ENCODE data around the gene ZMYND8. TPM values are rescaled to one million over a fixed set of nuclear protein-coding genes. Genes with fewer than 3 reads are reported as not detected.

ZMYND8 gene
- total and polyA plus RNA-seq, 2 of the 8 experiments (the other 6 are each of a cell fraction or from before 2014, with no cell fraction given), result 50.5 to 163 TPM

DNA sequence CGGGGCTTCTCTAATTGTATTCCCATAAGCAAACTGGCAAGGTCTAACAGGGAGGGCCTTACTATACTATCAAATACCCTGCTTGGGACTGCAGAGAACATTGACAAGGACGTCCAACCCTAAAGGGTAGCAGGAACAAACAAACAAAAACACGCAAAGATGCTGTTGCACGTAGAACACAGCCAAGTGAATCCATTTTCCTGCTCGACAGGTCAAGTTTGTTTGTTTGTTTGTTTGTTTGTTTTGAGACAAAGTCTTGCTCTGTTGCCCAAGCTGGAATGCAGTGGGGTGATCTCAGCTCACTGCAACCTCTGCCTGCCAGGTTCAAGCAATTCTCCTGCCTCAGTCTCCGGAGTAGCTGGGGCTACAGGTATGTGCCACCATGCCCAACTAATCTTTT is 91.3 kb downstream of the ZMYND8 start:
- H3K14ac ChIP-seq (ENCODE audit: insufficient read length), result no peak overlapping the region
- H3K79me1 ChIP-seq (ENCODE audit: low read depth, low read length), result peaks cover 6% of the 10 kb centered on the region
- POLR2A ChIA-PET (ENCODE audit: partially characterized antibody), result interaction anchor here (0.7 to 1.5 kb wide), 3 partner anchors 8 to 64 kb away, joined by 3 read pairs; no protein-coding TSS in a partner anchor
- no peak overlapping the region for H3K18ac ChIP-seq (ENCODE audit: extremely low read depth, low read length)
- no peak overlapping the region for H4K91ac ChIP-seq (replicated peaks; ENCODE audit: insufficient read length, low read length)
- no peak overlapping the region for H3K56ac ChIP-seq (replicated peaks; ENCODE audit: insufficient read length, low read depth, low read length)
- H2BK5ac ChIP-seq (ENCODE audit: low read depth, low read length), result no peak overlapping the region
- H2AFZ ChIP-seq (ENCODE audit: low read length), result no peak overlapping the region
- peaks cover 4 to 12% of the 10 kb centered on the region in 2 experiments for H4K20me1 ChIP-seq (replicated peaks in 1 of 2; ENCODE audit: control insufficient read depth in 1 of 2, insufficient read depth in 2 of 2, low read length in 2 of 2)
- peaks cover 13 to 75% (median 54%) of the 10 kb centered on the region in 4 experiments; a peak in 7 of 8 replicates for H3K36me3 ChIP-seq (ENCODE audit: control insufficient read depth in 2 of 4, insufficient read depth in 4 of 4, low read length in 3 of 4)
- CTCF ChIA-PET (ENCODE audit: partially characterized antibody), result interaction anchor here (2.1 to 3.5 kb wide), 2 partner anchors 8 to 119 kb away, joined by 6 to 24 read pairs; no protein-coding TSS in a partner anchor
- H2BK12ac ChIP-seq (ENCODE audit: low read depth, low read length), result no peak overlapping the region
- no peak overlapping the region for H3K4me2 ChIP-seq (ENCODE audit: insufficient read depth in 1 of 2, low read depth in 2 of 2, low read length in 2 of 2)
- no peak overlapping the region for H3K27ac ChIP-seq (ENCODE audit: low read depth, low read length)
- TF ChIP-seq CBX8 (IDR thresholded peaks at IDR 0.05; ENCODE audit: borderline replicate concordance, low read depth, low read length) (no peak), CTBP2 (IDR thresholded peaks at IDR 0.05; ENCODE audit: borderline replicate concordance, insufficient read depth, insufficient read length, low read length) (no peak), CHD1 (IDR thresholded peaks at IDR 0.05; ENCODE audit: low read depth, low read length) (no peak), JUND (IDR thresholded peaks at IDR 0.05; ENCODE audit: low read length) (no peak), ZNF274 (IDR thresholded peaks at IDR 0.05; ENCODE audit: borderline replicate concordance, extremely low read depth, low read length) (no peak), KDM5A (IDR thresholded peaks at IDR 0.05; ENCODE audit: low read length) (no peak), EP300 (IDR thresholded peaks at IDR 0.05; ENCODE audit: borderline replicate concordance in 1 of 2, low read depth in 2 of 2, low read length in 2 of 2) (no peak), YY1 (IDR thresholded peaks at IDR 0.05; ENCODE audit: low read depth, low read length) (no peak), TBP (IDR thresholded peaks at IDR 0.05; ENCODE audit: low read depth, low read length) (no peak), ATF2 (IDR thresholded peaks at IDR 0.05; ENCODE audit: low read length) (no peak)
- FAIRE-seq (no peak), DNase-seq (ENCODE audit: low read depth in 1 of 2, low spot score in 2 of 2) (no peak)
- no peaks in the 10 kb centered on the region; the same call in 1 of the 2 replicates for H3K23me2 ChIP-seq (ENCODE audit: low read depth, low read length)
- H2AK5ac ChIP-seq (ENCODE audit: low read depth, low read length), result no peak overlapping the region
- H4K5ac ChIP-seq (ENCODE audit: insufficient read length, low read depth, low read length), result no peak overlapping the region
- H2BK20ac ChIP-seq (ENCODE audit: low read length), result no peak overlapping the region
- WGBS, 2 experiments (ENCODE audit: extremely low coverage in 1 of 2, insufficient coverage in 1 of 2, insufficient read length in 1 of 2, insufficient replicate concordance in 2 of 2, low coverage in 1 of 2, low lambda C conversion rate in 2 of 2, missing lambda C conversion rate in 1 of 2), result 94% methylated on average over 6 of the region's 6 CpGs; no CpG with 5 or more reads in 1 of the 2 experiments
- H3K4me1 ChIP-seq (replicated peaks in 1 of 4; ENCODE audit: control insufficient read depth in 3 of 4, insufficient read depth in 4 of 4, low read length in 3 of 4), result peaks cover 0 to 8% (median 0%) of the 10 kb centered on the region in 4 experiments; a peak in 2 of 7 replicates
- H2BK15ac ChIP-seq (ENCODE audit: low read length), result no peak overlapping the region
- no peaks in the 10 kb centered on the region for H3K27me3 ChIP-seq (replicated peaks in 1 of 4; ENCODE audit: control insufficient read depth in 3 of 4, extremely low read depth in 1 of 4, insufficient read depth in 3 of 4, low read length in 3 of 4)
- no peak overlapping the region for H3K9ac ChIP-seq (replicated peaks in 1 of 4; ENCODE audit: extremely low read depth in 1 of 4, low read depth in 3 of 4, low read length in 3 of 4)
- H2BK120ac ChIP-seq (replicated peaks; ENCODE audit: low read depth, low read length), result no peak overlapping the region
- H3K4me3 ChIP-seq (ENCODE audit: extremely low read depth in 1 of 4, insufficient read depth in 2 of 4, low read depth in 3 of 4, low read length in 4 of 4), result no peak overlapping the region
- peaks cover 8 to 79% of the 10 kb centered on the region in 2 experiments; a peak in 3 of 4 replicates for H3K79me2 ChIP-seq (ENCODE audit: control insufficient read depth in 1 of 2, insufficient read depth in 2 of 2, low read length in 2 of 2)
- no peak overlapping the region for H4K8ac ChIP-seq (ENCODE audit: extremely low read depth, insufficient read depth, low read length)
- H3K9me3 ChIP-seq (ENCODE audit: insufficient read depth in 2 of 2, low read depth in 1 of 2, low read length in 1 of 2), result no peaks in the 10 kb centered on the region
- no peak overlapping the region for H3K4ac ChIP-seq (replicated peaks; ENCODE audit: insufficient read length, low read depth, low read length)
- no peak overlapping the region for H3K23ac ChIP-seq (ENCODE audit: insufficient read length)

Data from H1 (cell line).